GM12878 (cell line): ENCODE data around the gene IPCEF1. TPM values are rescaled to one million over a fixed set of nuclear protein-coding genes. Genes with fewer than 3 reads are reported as not detected.
A peak's percentile ranks its signal among the peaks of the same experiment; 100 is the strongest.

Experiments
- ATAC-seq: fragments of 200-7000 bp; cut with Tn5 transposase; 3 replicates; pipeline ENCODE4 v1.9.1; 2020; ENCODE audit warnings: mild to moderate bottlenecking, moderate library complexity
- BruUV-seq: library from RNA; stranded (reverse); fragments of 400-500 nt; replicated peaks from 2 replicates; lab custom pipeline; 2021; lab: Mats Ljungman, UMichigan
- CTCF ChIA-PET: fragments of 300-600 bp; sonication (Branson Sonifier 250); formaldehyde crosslinking; extraction: SDS; loops from one replicate; lab custom pipeline; 2021; ENCODE audit warnings: inconsistent platforms; lab: Yijun Ruan, JAX
- POLR2A ChIA-PET: fragments of 350-600 bp; formaldehyde crosslinking; extraction: SDS; loops from one replicate; lab custom pipeline; 2021; ENCODE audit warnings: inconsistent platforms; lab: Charles Lee
- RAD21 ChIA-PET: fragments of 300-600 bp; sonication (Branson Sonifier 250); formaldehyde crosslinking; loops from one replicate; lab custom pipeline; 2023; ENCODE audit warnings: antibody characterized with exemption; ENCODE audit not compliant: unreplicated experiment; lab: Charles Lee
- SMC1A ChIA-PET: fragments of 300-600 bp; sonication (Branson Sonifier 250); formaldehyde crosslinking; loops from one replicate; lab custom pipeline; 2023; ENCODE audit not compliant: unreplicated experiment, uncharacterized antibody; lab: Charles Lee
- DNase-seq: peaks from one replicate; pipeline ENCODE4 v3.0.0-alpha.2; 2011; ENCODE audit warnings: low read depth, low spot score
- FAIRE-seq: peaks from 3 replicates; lab custom pipeline; 2011; peaks lifted over from hg19 to GRCh38; lab: Jason Lieb, UNC
- H2AFZ ChIP-seq: 2 replicates; pipeline ENCODE4 v1.6.0; 2011; ENCODE audit warnings: low read depth, low read length, control low read depth; ENCODE audit not compliant: control insufficient read depth
- H3K27ac ChIP-seq: 2 replicates; pipeline ENCODE4 v1.5.1; 2011; ENCODE audit warnings: control low read depth; ENCODE audit not compliant: control insufficient read depth, insufficient read depth
- H3K27me3 ChIP-seq, 2 experiments: replicated peaks in 1 of 2; 2 replicates each; pipeline versions ENCODE4 v1.6.0 to v1.6.1; 2011; ENCODE audit warnings: low read length in 1 of 2; ENCODE audit not compliant: control insufficient read depth in 2 of 2, insufficient read depth in 2 of 2
- H3K36me3 ChIP-seq, 2 experiments: 2 replicates each; pipeline ENCODE4 v1.5.1; 2011; ENCODE audit warnings: low read length in 1 of 2; ENCODE audit not compliant: control insufficient read depth in 2 of 2, insufficient read depth in 2 of 2
- H3K4me1 ChIP-seq: 2 replicates; pipeline ENCODE4 v1.6.1; 2011; ENCODE audit warnings: mild to moderate bottlenecking, low read length, moderate library complexity, mixed read lengths; ENCODE audit not compliant: control insufficient read depth, insufficient read depth
- H3K4me2 ChIP-seq: 2 replicates; pipeline ENCODE4 v1.6.0; 2011; ENCODE audit warnings: control low read depth; ENCODE audit not compliant: control insufficient read depth, insufficient read depth
- H3K4me3 ChIP-seq: fragments of 200-600 bp; sonication (generic); 2 replicates; pipeline ENCODE4 v1.5.1; 2016
- H3K79me2 ChIP-seq: 2 replicates; pipeline ENCODE4 v1.6.0; 2011; ENCODE audit warnings: low read length; ENCODE audit not compliant: control insufficient read depth, insufficient read depth
- H3K9ac ChIP-seq: 2 replicates; pipeline ENCODE4 v1.8.0; 2011; ENCODE audit warnings: low read length, control low read depth, mixed read lengths; ENCODE audit not compliant: control insufficient read depth, insufficient read depth
- H3K9me3 ChIP-seq: replicated peaks from 3 replicates; pipeline ENCODE4 v1.5.1; 2011; ENCODE audit warnings: mild to moderate bottlenecking, low read length; ENCODE audit not compliant: control insufficient read depth, insufficient read depth
- H4K20me1 ChIP-seq: 2 replicates; pipeline ENCODE4 v1.6.0; 2011; ENCODE audit not compliant: control insufficient read depth, insufficient read depth
- WGBS: methylation state at CpG from one replicate; pipeline ENCODE4 v1.1.6; 2016; ENCODE audit warnings: low lambda C conversion rate; ENCODE audit not compliant: insufficient replicate concordance, insufficient coverage; ENCODE audit errors: missing lambda C conversion rate; 5-methylcytosine and 5-hydroxymethylcytosine counted together
- in situ Hi-C: fragments of 300-500 bp; cut with MboI; formaldehyde crosslinking; loops from 9 replicates; pipeline ENCODE4 v1.14.3; 2018; ENCODE audit warnings: mixed read lengths
- intact Hi-C: fragments of 100-400 bp; cut with micrococcal nuclease; formaldehyde crosslinking; loops from one replicate; pipeline ENCODE4 v1.14.2; 2022; ENCODE audit not compliant: unreplicated experiment
- polyA plus RNA-seq, 11 experiments: library from polyadenylated mRNA; depleted of rRNA in 4 of 11; unstranded in 6 of 11; stranded (reverse) in 5 of 11; fragments of >200 nt; fragmentation: Nextera tagmentation in 4 of 11; fragmentation: Illumina TruSeq in 1 of 11; extraction: Ambion mirVana in 4 of 11; extraction: Trizol in 1 of 11; gene quantifications; 1 replicate in 1 of 11; 2 replicates in 10 of 11; pipeline versions ENCODE4 v1.2.1 to v1.2.3, GENCODE V29; 2011 to 2016; ENCODE audit warnings: inconsistent platforms in 2 of 11, missing spikeins in 2 of 11, low read depth in 1 of 11
- total RNA-seq, 4 experiments: library from RNA; depleted of rRNA in 3 of 4; stranded (reverse); fragments of >200 nt in 3 of 4; fragmentation: Illumina TruSeq in 1 of 4; extraction: Trizol in 1 of 4; gene quantifications; 2 replicates each; pipeline versions ENCODE4 v1.2.1 to v1.2.3, GENCODE V29; 2013 to 2021
- TF ChIP-seq, protein P1 (sequence below): fragments of 450-650 bp; IDR thresholded peaks from 2 replicates; pipeline ENCODE4 v1.6.1; 2016; ENCODE audit warnings: mild to moderate bottlenecking, moderate library complexity, borderline replicate concordance
- TF ChIP-seq, protein P2 (sequence below): fragments of 450-650 bp; IDR thresholded peaks from 2 replicates; pipeline ENCODE4 v1.6.1; 2016; ENCODE audit warnings: mild to moderate bottlenecking
- TF ChIP-seq, protein P3 (sequence below): fragments of 450-650 bp; IDR thresholded peaks from 2 replicates; pipeline ENCODE4 v1.6.1; 2017; ENCODE audit warnings: mild to moderate bottlenecking, moderate library complexity
- TF ChIP-seq, protein P4 (sequence below): fragments of 450-650 bp; IDR thresholded peaks from 2 replicates; pipeline ENCODE4 v1.6.1; 2017; ENCODE audit warnings: mild to moderate bottlenecking

IPCEF1 gene
- total and polyA plus RNA-seq, 10 of the 15 experiments (the other 5 are each of a cell fraction or from before 2014, with no cell fraction given) = 1.3 to 137 (median 4.2) TPM

DNA sequence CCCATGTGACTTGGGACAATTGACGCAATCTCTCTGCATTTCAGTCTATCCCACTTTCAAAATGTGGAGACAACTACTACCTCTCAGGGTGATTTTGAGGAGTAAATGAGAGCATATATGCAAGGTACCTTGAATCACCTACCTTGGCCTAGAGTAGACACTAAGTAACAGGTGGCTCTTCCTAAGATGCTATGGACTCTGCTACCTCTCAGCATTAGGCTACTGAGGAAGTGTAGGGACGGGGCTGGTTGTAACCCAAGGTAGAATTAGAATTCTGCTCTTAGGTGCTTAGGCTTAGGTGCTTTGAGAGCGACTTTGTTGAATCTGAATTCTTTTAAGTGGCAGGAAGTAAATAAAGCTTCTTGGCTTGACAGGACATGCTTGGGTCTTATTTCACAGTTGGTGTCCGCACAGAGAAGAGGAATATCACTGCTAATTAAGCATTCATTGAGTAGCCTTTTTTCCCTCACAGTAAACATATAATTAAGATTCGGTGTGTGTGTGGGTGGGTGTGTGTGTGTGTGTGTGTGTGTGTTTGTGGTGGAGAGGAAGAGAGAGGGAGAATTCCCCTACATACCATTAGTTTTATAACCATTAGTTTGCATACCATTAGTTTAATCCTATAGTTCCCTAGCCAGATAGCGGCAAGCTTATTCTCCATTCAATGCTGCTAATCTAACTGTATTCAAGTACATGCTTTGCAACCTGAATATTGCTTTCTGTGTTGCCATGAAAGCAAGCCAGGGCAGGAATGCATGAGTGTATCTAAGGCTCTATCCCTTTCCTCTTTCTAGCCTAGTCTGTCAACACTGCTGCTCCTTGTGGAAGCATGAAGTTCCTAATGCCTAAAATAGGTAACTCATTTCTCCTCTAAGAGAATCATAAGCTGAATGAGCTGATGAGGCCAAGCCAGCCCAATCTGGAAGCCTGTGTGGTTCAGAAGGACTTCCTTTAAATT lies 112.5 kb downstream of the IPCEF1 start (continued):
- TF ChIP-seq, protein P1, sequence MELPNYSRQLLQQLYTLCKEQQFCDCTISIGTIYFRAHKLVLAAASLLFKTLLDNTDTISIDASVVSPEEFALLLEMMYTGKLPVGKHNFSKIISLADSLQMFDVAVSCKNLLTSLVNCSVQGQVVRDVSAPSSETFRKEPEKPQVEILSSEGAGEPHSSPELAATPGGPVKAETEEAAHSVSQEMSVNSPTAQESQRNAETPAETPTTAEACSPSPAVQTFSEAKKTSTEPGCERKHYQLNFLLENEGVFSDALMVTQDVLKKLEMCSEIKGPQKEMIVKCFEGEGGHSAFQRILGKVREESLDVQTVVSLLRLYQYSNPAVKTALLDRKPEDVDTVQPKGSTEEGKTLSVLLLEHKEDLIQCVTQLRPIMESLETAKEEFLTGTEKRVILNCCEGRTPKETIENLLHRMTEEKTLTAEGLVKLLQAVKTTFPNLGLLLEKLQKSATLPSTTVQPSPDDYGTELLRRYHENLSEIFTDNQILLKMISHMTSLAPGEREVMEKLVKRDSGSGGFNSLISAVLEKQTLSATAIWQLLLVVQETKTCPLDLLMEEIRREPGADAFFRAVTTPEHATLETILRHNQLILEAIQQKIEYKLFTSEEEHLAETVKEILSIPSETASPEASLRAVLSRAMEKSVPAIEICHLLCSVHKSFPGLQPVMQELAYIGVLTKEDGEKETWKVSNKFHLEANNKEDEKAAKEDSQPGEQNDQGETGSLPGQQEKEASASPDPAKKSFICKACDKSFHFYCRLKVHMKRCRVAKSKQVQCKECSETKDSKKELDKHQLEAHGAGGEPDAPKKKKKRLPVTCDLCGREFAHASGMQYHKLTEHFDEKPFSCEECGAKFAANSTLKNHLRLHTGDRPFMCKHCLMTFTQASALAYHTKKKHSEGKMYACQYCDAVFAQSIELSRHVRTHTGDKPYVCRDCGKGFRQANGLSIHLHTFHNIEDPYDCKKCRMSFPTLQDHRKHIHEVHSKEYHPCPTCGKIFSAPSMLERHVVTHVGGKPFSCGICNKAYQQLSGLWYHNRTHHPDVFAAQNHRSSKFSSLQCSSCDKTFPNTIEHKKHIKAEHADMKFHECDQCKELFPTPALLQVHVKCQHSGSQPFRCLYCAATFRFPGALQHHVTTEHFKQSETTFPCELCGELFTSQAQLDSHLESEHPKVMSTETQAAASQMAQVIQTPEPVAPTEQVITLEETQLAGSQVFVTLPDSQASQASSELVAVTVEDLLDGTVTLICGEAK = no peak

DNA sequence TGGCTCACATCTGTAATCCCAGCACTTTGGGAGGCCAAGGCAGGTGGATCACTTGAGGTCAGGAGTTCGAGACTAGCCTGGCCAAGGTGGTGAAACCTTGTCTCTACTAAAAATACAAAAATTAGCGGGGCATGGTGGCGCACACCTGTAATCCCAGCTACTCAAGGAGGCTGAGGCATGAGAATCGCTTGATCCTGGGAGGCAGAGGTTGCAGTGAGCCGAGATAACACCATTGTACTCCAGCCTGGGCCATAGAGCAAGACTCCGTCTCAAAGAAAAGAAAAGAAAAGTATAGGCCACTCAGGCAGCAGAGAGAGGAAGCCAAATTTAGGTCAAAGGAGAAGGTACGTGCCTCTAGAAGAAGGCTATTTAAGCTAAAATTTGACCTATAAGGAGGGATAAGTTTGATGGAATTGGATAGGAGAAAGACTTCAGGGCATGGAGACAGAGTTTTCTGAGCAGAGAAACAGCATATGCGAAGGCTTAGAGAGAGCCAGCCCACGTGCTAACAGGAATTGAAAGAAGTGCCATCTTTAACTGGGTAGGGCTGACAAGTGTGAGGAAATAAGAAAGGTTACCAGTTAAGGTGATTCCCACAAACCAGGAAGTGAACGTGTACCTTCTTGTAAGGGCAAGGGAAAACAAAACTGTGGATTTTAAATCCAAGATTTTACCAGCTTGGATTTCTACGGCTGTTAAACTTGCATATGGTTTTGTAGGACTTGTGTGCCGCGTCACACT lies 113.8 kb downstream of the IPCEF1 start:
- SMC1A ChIA-PET = interaction anchor here (0.7 to 10.6 kb wide), 6 partner anchors 9 to 45 kb away, joined by 3 to 152 read pairs (median 57); no protein-coding TSS in a partner anchor
- Histone ChIP-seq H3K4me2 (peak overlapping the region; percentile 74), H3K9ac (no peak overlapping the region), H3K36me3 (peaks cover 0 to 4% of the 10 kb centered on the region in 2 experiments; a peak in 1 of 4 replicates), H3K4me1 (peaks cover 4% of the 10 kb centered on the region; the same call in 1 of the 2 replicates), H4K20me1 (no peaks in the 10 kb centered on the region), H3K27me3 (no peaks in the 10 kb centered on the region), H3K27ac (0 out of 2 replicates have a peak overlapping the region, but pooled peaks have one; percentile 15), H3K9me3 (no peaks in the 10 kb centered on the region; the same call in 2 of the 3 replicates), H2AFZ (no peak overlapping the region), H3K79me2 (peaks cover 86% of the 10 kb centered on the region), H3K4me3 (peak overlapping the region; percentile 76; the same call in 1 of the 2 replicates)
- intact Hi-C loops = no loop called here
- 63% methylated on average over 13 of the region's 13 CpGs for WGBS
- in situ Hi-C loops = loop anchor here (25.0 kb wide), 1 partner anchor 1255 kb away; the partner anchor contains the start of gene FBXO5
- FAIRE-seq (no peak), ATAC-seq (0 out of 3 replicates have a peak, but pooled peaks have one; percentile 4), DNase-seq (no peak)
- RAD21 ChIA-PET = no interaction called here
- POLR2A ChIA-PET = interaction anchor here (1.4 kb wide), 1 partner anchor 15 kb away, joined by 3 read pairs; no protein-coding TSS in a partner anchor
- CTCF ChIA-PET = interaction anchor here (0.6 to 8.2 kb wide), 4 partner anchors 10 to 75 kb away, joined by 3 to 90 read pairs (median 10); no protein-coding TSS in a partner anchor
- BruUV-seq = no TSS peak
- TF ChIP-seq, protein P2, sequence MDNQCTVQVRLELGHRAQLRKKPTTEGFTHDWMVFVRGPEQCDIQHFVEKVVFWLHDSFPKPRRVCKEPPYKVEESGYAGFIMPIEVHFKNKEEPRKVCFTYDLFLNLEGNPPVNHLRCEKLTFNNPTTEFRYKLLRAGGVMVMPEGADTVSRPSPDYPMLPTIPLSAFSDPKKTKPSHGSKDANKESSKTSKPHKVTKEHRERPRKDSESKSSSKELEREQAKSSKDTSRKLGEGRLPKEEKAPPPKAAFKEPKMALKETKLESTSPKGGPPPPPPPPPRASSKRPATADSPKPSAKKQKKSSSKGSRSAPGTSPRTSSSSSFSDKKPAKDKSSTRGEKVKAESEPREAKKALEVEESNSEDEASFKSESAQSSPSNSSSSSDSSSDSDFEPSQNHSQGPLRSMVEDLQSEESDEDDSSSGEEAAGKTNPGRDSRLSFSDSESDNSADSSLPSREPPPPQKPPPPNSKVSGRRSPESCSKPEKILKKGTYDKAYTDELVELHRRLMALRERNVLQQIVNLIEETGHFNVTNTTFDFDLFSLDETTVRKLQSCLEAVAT = peak; percentile 59
- TF ChIP-seq, protein P3, sequence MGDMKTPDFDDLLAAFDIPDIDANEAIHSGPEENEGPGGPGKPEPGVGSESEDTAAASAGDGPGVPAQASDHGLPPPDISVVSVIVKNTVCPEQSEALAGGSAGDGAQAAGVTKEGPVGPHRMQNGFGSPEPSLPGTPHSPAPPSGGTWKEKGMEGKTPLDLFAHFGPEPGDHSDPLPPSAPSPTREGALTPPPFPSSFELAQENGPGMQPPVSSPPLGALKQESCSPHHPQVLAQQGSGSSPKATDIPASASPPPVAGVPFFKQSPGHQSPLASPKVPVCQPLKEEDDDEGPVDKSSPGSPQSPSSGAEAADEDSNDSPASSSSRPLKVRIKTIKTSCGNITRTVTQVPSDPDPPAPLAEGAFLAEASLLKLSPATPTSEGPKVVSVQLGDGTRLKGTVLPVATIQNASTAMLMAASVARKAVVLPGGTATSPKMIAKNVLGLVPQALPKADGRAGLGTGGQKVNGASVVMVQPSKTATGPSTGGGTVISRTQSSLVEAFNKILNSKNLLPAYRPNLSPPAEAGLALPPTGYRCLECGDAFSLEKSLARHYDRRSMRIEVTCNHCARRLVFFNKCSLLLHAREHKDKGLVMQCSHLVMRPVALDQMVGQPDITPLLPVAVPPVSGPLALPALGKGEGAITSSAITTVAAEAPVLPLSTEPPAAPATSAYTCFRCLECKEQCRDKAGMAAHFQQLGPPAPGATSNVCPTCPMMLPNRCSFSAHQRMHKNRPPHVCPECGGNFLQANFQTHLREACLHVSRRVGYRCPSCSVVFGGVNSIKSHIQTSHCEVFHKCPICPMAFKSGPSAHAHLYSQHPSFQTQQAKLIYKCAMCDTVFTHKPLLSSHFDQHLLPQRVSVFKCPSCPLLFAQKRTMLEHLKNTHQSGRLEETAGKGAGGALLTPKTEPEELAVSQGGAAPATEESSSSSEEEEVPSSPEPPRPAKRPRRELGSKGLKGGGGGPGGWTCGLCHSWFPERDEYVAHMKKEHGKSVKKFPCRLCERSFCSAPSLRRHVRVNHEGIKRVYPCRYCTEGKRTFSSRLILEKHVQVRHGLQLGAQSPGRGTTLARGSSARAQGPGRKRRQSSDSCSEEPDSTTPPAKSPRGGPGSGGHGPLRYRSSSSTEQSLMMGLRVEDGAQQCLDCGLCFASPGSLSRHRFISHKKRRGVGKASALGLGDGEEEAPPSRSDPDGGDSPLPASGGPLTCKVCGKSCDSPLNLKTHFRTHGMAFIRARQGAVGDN = peak; percentile 80
- TF ChIP-seq, protein P4, sequence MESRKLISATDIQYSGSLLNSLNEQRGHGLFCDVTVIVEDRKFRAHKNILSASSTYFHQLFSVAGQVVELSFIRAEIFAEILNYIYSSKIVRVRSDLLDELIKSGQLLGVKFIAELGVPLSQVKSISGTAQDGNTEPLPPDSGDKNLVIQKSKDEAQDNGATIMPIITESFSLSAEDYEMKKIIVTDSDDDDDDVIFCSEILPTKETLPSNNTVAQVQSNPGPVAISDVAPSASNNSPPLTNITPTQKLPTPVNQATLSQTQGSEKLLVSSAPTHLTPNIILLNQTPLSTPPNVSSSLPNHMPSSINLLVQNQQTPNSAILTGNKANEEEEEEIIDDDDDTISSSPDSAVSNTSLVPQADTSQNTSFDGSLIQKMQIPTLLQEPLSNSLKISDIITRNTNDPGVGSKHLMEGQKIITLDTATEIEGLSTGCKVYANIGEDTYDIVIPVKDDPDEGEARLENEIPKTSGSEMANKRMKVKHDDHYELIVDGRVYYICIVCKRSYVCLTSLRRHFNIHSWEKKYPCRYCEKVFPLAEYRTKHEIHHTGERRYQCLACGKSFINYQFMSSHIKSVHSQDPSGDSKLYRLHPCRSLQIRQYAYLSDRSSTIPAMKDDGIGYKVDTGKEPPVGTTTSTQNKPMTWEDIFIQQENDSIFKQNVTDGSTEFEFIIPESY = peak; percentile 74; the same call in 1 of the 2 replicates
